GM19240 (cell line): ENCODE data around the gene GBP1.
"Not testable (repeated sequence)": the region's sequence is repeated elsewhere in the genome, so short reads cannot be mapped to it uniquely, and the experiment has no call there.

Experiments
- DNase-seq: peaks from one replicate; pipeline ENCODE4 v3.0.0; 2011; ENCODE audit warnings: low spot score; ENCODE audit not compliant: insufficient read length

Gene GBP1

DNA sequence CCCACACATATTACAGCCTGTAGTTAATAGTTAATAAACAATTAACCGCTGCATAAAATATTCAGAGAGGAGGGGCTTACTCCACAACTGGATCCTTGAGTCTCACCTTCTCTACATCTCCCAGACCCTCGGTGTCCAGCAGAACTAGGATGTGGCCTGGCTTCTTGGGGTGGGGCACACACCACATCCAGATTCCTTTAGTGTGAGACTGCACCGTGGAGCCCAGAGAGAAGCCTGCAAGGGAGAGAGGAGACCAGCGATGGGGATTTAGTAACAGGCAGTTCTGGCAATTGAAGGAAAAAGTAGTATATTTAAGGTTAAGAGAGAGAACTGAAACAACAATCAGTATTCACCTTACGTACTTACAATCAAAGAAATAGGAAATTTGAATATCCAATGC, 4.9 kb downstream of the GBP1 start:
- no peak for DNase-seq

DNA sequence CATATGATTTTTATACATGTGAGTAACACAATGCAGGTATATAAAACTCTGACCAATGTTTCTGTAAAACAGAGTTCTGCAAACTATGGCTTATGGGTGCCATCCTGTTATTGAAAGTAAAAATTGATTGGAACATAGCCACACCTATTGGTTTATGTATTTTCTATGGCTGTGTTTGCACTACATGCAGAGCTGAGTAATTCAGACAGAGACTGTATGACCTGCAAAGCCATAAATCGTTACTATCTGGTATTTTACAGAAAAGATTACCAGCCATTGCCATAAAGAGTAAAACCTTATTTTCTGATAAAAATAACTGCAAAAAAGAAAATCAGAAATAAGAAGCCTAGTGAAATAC, 13.1 kb downstream of the GBP1 start:
- no peak for DNase-seq

GRCh38 chr1:89051300-89051954, 13.6 kb downstream of the GBP1 start:
- no peak for DNase-seq

DNA sequence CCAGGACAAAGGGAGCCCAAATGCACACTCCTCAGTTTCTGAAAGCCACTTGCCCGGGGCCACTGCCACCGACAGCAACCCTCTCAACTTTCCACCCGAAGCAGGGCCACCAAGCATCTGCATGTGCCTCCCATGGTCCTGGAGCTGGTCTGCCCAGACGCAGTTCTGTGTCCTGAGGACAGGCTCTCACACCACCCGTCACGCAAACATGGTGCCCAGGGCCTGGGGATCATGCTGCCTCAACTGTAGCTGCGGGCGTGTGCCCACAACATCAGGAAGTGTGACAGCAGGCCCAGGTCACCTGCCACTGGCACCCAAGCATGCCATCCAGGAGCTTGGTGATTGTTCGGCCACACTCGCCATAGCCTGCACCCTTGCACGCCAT, 14.4 kb downstream of the GBP1 start:
- DNase-seq, result no peak

- not testable (repeated sequence) for DNase-seq
These were observed 14.9 kb downstream of the GBP1 start for GRCh38 chr1:89049901-89050648.

DNA sequence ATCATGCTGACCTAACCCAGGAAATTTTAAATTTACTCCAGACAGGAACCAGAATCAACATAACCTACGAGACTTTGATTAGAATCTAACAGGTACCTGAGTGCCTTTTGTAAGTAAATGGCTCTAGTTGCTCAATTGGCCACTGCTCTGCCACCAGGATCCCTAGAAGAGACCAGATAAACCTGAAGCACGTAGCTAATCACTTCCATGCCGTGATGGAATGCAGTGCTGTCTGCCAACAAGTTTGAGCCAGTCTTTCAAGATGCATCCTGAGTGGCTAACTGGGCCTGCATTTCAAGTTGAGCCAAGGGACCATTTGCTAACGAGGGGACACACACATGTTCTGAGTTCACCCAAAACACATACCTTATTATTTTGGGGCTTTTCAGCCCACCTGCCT, 15.8 kb downstream of the GBP1 start:
- DNase-seq, result not testable (repeated sequence)

- DNase-seq, result no peak
These were observed 17.3 kb downstream of the GBP1 start for GRCh38 chr1:89047734-89048133.

- DNase-seq, result not testable (repeated sequence)
These were observed 18.5 kb downstream of the GBP1 start for GRCh38 chr1:89046318-89047183.

DNA sequence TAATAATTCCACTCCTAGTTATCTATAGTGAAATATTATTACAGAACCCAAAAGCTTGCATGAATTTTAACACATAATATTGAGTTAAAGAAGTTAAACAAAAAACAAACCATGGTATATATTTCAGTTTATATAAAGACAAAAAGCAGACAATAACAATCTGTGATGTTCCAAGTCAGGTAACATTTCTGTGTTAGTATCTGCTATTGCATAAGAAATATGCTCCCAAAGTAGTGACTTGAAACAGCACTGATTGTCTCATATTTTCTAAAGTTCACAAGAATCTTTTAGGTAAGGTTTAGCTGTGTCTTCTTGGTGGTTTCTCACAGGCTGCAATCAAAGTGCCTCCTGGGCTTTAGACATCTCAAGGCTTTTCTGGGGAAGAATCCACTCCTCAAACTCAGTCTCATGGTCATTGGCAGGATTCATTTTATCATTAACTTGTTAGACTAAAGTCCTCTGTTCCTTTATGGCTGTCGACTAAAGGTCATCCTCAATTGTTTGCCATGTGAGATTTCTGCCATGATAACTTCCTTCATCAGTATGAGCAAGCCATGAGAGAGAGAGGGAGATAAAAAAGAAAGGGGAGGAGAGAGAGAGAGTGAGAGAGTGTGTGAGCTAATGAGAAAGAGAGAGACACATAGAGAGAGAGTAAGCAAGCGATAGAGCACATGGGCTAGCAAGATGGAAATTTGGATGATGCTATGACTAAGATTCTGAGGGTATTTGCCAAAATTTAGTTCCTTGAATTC, 19.9 kb downstream of the GBP1 start:
- no peak for DNase-seq

GRCh38 chr1:89043940-89044339, 21.1 kb downstream of the GBP1 start:
- no peak for DNase-seq

GRCh38 chr1:89042491-89042890, 22.5 kb downstream of the GBP1 start:
- DNase-seq, result no peak

DNA sequence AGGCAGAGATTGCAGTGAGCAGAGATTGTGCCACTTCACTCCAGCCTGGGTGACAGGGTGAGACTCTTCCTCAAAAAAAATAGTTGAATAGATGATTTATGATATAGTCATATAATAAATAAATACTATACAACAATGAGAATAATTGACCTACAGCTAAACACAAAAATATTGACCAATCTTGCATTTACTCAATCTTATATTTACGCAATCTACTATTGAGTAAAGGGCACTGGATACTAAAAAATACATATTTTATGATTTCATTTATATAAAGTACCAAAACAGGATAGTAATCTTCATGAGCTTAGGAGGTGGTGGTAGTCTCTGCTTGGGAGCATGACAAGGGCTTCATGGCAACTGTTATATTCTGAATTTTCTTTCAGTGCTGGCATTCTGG, 23.3 kb downstream of the GBP1 start:
- DNase-seq, result no peak

- DNase-seq, result no peak
These were observed 23.8 kb downstream of the GBP1 start for GRCh38 chr1:89041119-89041641.

DNA sequence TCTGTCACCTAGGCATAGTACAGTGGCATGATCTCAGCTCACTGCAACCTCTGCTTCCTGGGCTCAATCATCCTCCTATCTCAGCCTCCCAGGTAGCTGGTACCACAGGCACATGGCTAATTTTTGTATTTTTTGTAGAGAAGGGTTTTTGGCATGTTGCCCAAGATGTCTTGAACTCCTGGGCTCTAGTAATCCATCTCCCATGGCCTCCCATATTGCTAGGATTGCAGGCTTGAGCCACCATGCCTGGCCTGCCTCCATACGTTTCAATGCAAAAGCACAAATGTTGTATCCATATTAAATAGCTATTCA, 24.7 kb downstream of the GBP1 start:
- DNase-seq, result no peak

GRCh38 chr1:89037186-89037585, 27.8 kb downstream of the GBP1 start:
- no peak for DNase-seq

DNA sequence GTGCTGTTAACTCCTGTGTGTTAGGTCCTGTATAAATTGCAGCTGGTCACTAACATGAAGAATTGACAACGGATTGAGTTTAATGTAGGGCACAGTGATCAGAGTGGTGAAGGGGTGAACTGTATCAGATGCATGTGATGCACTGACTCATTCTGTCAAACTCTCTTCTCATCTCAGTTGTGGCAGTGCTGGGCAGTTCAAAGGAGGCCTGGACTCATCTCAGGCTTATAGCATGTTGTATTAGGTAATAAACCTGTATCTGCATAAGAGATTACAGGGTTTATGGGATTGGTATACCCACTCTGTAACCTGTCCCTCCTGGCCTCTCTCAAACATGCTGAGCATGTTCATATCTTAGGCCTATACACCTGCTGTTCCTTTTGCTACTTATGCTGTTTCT, 29.9 kb downstream of the GBP1 start:
- DNase-seq, result no peak

DNA sequence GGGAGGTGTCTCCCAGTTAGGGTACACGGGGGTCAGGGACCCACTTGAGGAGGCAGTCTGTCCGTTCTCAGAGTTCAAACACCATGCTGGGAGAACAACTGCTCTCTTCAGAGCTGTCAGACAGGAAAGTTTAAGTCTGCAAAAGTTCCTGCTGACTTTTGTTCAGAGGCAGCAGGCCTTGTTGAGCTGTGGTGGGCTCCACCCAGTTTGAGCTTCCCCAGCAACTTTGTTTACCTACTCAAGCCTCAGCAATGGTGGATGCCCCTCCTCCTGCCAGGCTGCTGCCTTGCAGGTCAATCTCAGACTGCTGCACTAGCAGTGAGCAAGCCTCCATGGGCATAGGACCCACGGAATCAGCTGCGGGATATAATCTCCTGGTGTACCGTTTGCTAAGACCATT, 31.0 kb downstream of the GBP1 start:
- not testable (repeated sequence) for DNase-seq

DNA sequence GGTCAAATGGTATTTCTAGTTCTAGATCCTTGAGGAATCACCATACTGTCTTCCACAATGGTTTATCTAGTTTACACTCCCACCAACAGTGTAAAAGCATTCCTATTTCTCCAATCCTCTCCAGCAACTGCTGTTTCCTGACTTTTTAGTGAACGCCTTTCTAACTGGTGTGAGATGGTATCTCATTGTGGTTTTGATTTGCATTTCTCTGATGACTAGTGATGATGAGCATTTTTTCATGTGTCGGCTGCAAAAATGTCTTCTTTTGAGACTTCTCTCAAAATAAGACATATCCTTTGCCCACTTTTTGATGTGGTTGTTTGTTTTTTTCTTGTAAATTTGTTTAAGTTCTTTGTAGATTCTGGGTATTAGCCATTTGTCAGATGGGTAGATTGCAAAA, 36.0 kb downstream of the GBP1 start:
- DNase-seq, result not testable (repeated sequence)

DNA sequence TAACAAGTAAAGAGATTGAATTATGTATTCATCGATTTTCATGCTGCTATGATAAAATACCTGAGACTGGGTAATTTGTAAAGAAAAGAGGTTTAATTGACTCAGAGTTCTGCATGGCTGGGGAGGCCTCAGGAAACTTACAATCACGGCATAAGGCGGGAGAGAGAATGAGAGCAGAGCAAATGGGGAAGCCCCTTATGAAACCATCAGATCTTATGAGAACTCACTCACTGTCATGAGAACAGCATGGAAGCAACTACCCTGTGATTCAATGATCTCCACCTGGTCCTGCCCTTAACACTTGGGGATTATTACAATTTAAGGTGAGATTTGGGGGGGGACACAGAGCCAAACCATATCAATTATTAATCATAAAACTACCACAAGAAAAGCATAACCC, 39.1 kb downstream of the GBP1 start:
- DNase-seq, result no peak

- no peak for DNase-seq
These were observed 42.0 kb downstream of the GBP1 start for GRCh38 chr1:89023026-89023425.

GRCh38 chr1:89022167-89022959, 42.6 kb downstream of the GBP1 start, which contains the start of gene GBP3:
TSS of gene GBP3 (minus strand) at chr1:89022866. CDS start at chr1:89020721, 2,145 bp downstream.
- DNase-seq, result no peak
